ENCODE data around the gene ZNF576.

Gene ZNF576

DNA sequence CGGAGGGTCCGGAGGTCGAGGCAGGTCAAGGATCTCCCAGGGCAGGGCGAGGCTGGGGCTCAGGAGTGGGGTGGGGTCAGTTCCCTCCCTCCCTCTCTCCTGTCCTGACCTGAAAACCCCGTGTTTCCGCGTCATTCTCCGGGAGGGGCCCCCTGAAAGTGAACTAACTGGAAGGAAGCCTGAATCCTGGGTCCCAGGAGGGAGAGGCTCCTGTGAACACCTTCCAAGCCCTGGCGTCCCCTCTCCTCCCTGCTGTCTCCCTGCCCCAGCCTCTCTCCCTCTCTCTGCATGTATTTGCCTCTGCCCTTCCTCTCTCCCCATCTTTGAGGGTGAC, 44.0 kb downstream of the ZNF576 start:
- Histone ChIP-seq H3K9ac (ENCODE audit: low read depth, low read length, poor library complexity) (peak overlapping the region; percentile 92), H2BK5ac (ENCODE audit: low read length) (peak overlapping the region; percentile 78), H3K27ac (replicated peaks; ENCODE audit: low read length) (no peak overlapping the region), H3K4me3 (ENCODE audit: low read length in 2 of 2) (peak overlapping the region; percentile 89 to 99), H3K23ac (ENCODE audit: low read depth, low read length, poor library complexity) (peak overlapping the region; percentile 96), H2BK120ac (ENCODE audit: low read depth, low read length) (peak overlapping the region; percentile 98), H4K8ac (ENCODE audit: low read depth, low read length) (no peak overlapping the region), H2BK12ac (ENCODE audit: low read length) (peak overlapping the region; percentile 63), H2BK15ac (ENCODE audit: low read length) (peak overlapping the region; percentile 96), H3K18ac (ENCODE audit: low read length) (peak overlapping the region; percentile 99), H3K36me3 (replicated peaks in 1 of 2; ENCODE audit: control insufficient read depth in 2 of 2, insufficient read depth in 2 of 2, low read length in 2 of 2) (peaks cover 0 to 13% of the 10 kb centered on the region in 2 donors), H3K4me2 (ENCODE audit: insufficient read depth, low read length, poor library complexity, severe bottlenecking) (peak overlapping the region; percentile 95), H3K4ac (ENCODE audit: low read length) (peak overlapping the region; percentile 80), H2AK5ac (ENCODE audit: low read depth, low read length) (peak overlapping the region; percentile 99), H4K91ac (ENCODE audit: low read depth, low read length, poor library complexity) (no peak overlapping the region), H3K27me3 (ENCODE audit: control insufficient read depth in 3 of 3, insufficient read depth in 3 of 3, low read depth in 1 of 3, low read length in 3 of 3) (peaks cover 0 to 9% (median 2%) of the 10 kb centered on the region in 3 experiments), H3K79me1 (ENCODE audit: low read depth, low read length) (peaks cover 9% of the 10 kb centered on the region), H3K9me3 (replicated peaks in 1 of 2; ENCODE audit: control insufficient read depth in 2 of 2, insufficient read depth in 1 of 2, low read depth in 1 of 2, low read length in 2 of 2) (no peaks in the 10 kb centered on the region), H2AFZ (ENCODE audit: low read length) (peak overlapping the region; percentile 88), H3K14ac (ENCODE audit: low read length) (peak overlapping the region; percentile 96), H3K4me1 (ENCODE audit: control insufficient read depth in 2 of 2, insufficient read depth in 1 of 2, low read depth in 1 of 2, low read length in 2 of 2) (peaks cover 25 to 31% of the 10 kb centered on the region in 2 donors)
- no peak for DNase-seq (ENCODE audit: low spot score)
- no CpG with 5 or more reads among the region's 9 CpGs for WGBS, 2 donors (ENCODE audit: extremely low coverage in 2 of 2, insufficient read length in 2 of 2, insufficient replicate concordance in 1 of 2)

DNA sequence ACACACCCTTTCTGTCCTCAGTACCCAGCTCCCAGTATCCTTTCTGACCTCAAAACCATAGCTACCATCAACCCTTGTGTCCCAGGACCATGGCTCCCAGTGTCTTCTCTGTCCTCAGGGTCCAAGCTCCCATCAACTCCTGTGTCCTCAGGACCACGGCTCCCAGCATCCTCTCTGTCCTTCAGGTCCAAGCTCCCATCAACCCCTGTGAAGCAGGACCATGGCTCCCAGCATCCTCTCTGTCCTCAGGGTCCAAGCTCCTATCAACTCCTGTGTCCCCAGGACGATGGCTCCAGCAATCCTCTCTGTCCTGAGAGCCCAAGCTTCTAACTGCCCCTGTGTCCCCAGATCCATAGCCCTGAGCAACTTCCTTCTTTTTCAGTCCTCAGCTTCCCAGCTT, 44.9 kb downstream of the ZNF576 start:
- H2BK15ac ChIP-seq (ENCODE audit: low read length), result no peak overlapping the region
- H3K9me3 ChIP-seq (replicated peaks in 1 of 2; ENCODE audit: control insufficient read depth in 2 of 2, insufficient read depth in 1 of 2, low read depth in 1 of 2, low read length in 2 of 2), result peaks cover 2 to 6% of the 10 kb centered on the region in 2 donors
- H2BK5ac ChIP-seq (ENCODE audit: low read length), result no peak overlapping the region
- no peak overlapping the region for H3K9ac ChIP-seq (ENCODE audit: low read depth, low read length, poor library complexity)
- no peak overlapping the region for H4K91ac ChIP-seq (ENCODE audit: low read depth, low read length, poor library complexity)
- no peak overlapping the region for H2AK5ac ChIP-seq (ENCODE audit: low read depth, low read length)
- H2AFZ ChIP-seq (ENCODE audit: low read length), result no peak overlapping the region
- H3K27me3 ChIP-seq (ENCODE audit: control insufficient read depth in 3 of 3, insufficient read depth in 3 of 3, low read depth in 1 of 3, low read length in 3 of 3), result peaks cover 0 to 9% (median 2%) of the 10 kb centered on the region in 3 experiments
- no peak overlapping the region for H3K27ac ChIP-seq (replicated peaks; ENCODE audit: low read length)
- no peak overlapping the region for H3K18ac ChIP-seq (ENCODE audit: low read length)
- H3K4me2 ChIP-seq (ENCODE audit: insufficient read depth, low read length, poor library complexity, severe bottlenecking), result no peak overlapping the region
- peaks cover 18 to 24% of the 10 kb centered on the region in 2 donors for H3K4me1 ChIP-seq (ENCODE audit: control insufficient read depth in 2 of 2, insufficient read depth in 1 of 2, low read depth in 1 of 2, low read length in 2 of 2)
- no CpG with 5 or more reads among the region's 2 CpGs for WGBS, 2 donors (ENCODE audit: extremely low coverage in 2 of 2, insufficient read length in 2 of 2, insufficient replicate concordance in 1 of 2)
- H3K23ac ChIP-seq (ENCODE audit: low read depth, low read length, poor library complexity), result no peak overlapping the region
- no peak overlapping the region for H3K4me3 ChIP-seq (ENCODE audit: low read length in 2 of 2)
- no peak for DNase-seq (ENCODE audit: low spot score)
- H2BK120ac ChIP-seq (ENCODE audit: low read depth, low read length), result no peak overlapping the region
- no peak overlapping the region for H3K4ac ChIP-seq (ENCODE audit: low read length)
- peaks cover 0 to 13% of the 10 kb centered on the region in 2 donors for H3K36me3 ChIP-seq (replicated peaks in 1 of 2; ENCODE audit: control insufficient read depth in 2 of 2, insufficient read depth in 2 of 2, low read length in 2 of 2)
- peaks cover 9% of the 10 kb centered on the region for H3K79me1 ChIP-seq (ENCODE audit: low read depth, low read length)
- no peak overlapping the region for H3K14ac ChIP-seq (ENCODE audit: low read length)
- H2BK12ac ChIP-seq (ENCODE audit: low read length), result no peak overlapping the region
- H4K8ac ChIP-seq (ENCODE audit: low read depth, low read length), result no peak overlapping the region

DNA sequence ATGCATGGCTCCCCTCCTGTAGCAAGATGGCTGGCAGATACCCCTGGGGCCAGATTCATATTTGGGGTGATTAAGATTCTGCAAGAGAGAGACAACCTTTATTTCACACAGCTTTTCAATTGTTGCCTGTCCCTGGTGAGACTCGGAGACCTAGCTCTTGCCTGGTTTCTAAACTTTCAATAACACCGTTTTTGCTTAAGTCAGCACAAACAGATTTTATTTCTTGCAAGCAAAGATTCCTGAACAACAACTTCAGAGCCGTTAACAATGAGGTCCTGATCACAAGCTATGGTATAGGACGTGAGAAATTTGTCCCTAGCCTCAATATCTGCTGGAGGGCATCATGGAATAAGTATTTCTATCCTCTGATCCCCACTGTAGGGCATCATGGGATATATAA, 46.1 kb downstream of the ZNF576 start:
- H3K23ac ChIP-seq (ENCODE audit: low read depth, low read length, poor library complexity), result no peak overlapping the region
- peaks cover 14 to 16% of the 10 kb centered on the region in 2 donors for H3K4me1 ChIP-seq (ENCODE audit: control insufficient read depth in 2 of 2, insufficient read depth in 1 of 2, low read depth in 1 of 2, low read length in 2 of 2)
- peaks cover 6 to 8% of the 10 kb centered on the region in 2 donors for H3K9me3 ChIP-seq (replicated peaks in 1 of 2; ENCODE audit: control insufficient read depth in 2 of 2, insufficient read depth in 1 of 2, low read depth in 1 of 2, low read length in 2 of 2)
- H3K79me1 ChIP-seq (ENCODE audit: low read depth, low read length), result peaks cover 9% of the 10 kb centered on the region
- no peak overlapping the region for H2AFZ ChIP-seq (ENCODE audit: low read length)
- no peak overlapping the region for H3K4me3 ChIP-seq (ENCODE audit: low read length in 2 of 2)
- H2BK120ac ChIP-seq (ENCODE audit: low read depth, low read length), result no peak overlapping the region
- DNase-seq (ENCODE audit: low spot score), result no peak
- H3K27ac ChIP-seq (replicated peaks; ENCODE audit: low read length), result no peak overlapping the region
- H4K8ac ChIP-seq (ENCODE audit: low read depth, low read length), result no peak overlapping the region
- no peak overlapping the region for H3K4me2 ChIP-seq (ENCODE audit: insufficient read depth, low read length, poor library complexity, severe bottlenecking)
- no peak overlapping the region for H3K4ac ChIP-seq (ENCODE audit: low read length)
- no peak overlapping the region for H2BK12ac ChIP-seq (ENCODE audit: low read length)
- peaks cover 0 to 9% of the 10 kb centered on the region in 2 donors for H3K36me3 ChIP-seq (replicated peaks in 1 of 2; ENCODE audit: control insufficient read depth in 2 of 2, insufficient read depth in 2 of 2, low read length in 2 of 2)
- no peak overlapping the region for H3K14ac ChIP-seq (ENCODE audit: low read length)
- no peak overlapping the region for H2BK5ac ChIP-seq (ENCODE audit: low read length)
- no peak overlapping the region for H3K18ac ChIP-seq (ENCODE audit: low read length)
- no peak overlapping the region for H4K91ac ChIP-seq (ENCODE audit: low read depth, low read length, poor library complexity)
- no peak overlapping the region for H2BK15ac ChIP-seq (ENCODE audit: low read length)
- WGBS, 2 donors (ENCODE audit: extremely low coverage in 2 of 2, insufficient read length in 2 of 2, insufficient replicate concordance in 1 of 2), result no CpG with 5 or more reads among the region's 4 CpGs
- peaks cover 0 to 9% (median 2%) of the 10 kb centered on the region in 3 experiments for H3K27me3 ChIP-seq (ENCODE audit: control insufficient read depth in 3 of 3, insufficient read depth in 3 of 3, low read depth in 1 of 3, low read length in 3 of 3)
- no peak overlapping the region for H2AK5ac ChIP-seq (ENCODE audit: low read depth, low read length)
- H3K9ac ChIP-seq (ENCODE audit: low read depth, low read length, poor library complexity), result no peak overlapping the region

DNA sequence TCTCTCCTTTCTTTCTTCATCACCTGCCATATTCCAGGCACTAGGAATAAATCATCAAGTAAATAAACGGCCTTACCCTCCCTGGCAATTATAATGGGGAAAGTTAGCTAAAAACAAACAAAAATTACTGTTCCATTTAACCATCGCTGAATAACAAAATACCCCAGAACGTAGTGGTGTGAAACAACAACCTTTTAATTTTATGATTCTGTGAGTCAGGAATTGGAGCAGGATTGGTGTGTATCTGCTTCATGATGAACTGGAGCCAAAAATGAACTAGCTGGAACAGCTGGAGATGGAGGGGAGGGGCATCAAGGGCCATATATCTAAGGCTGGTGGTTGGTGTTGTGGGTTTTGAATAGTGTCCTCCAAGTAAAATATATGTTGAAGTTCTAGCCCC, 46.9 kb downstream of the ZNF576 start:
- Histone ChIP-seq H3K79me1 (ENCODE audit: low read depth, low read length) (peaks cover 5% of the 10 kb centered on the region), H2BK5ac (ENCODE audit: low read length) (no peak overlapping the region), H3K4ac (ENCODE audit: low read length) (no peak overlapping the region), H2AFZ (ENCODE audit: low read length) (no peak overlapping the region), H3K9ac (ENCODE audit: low read depth, low read length, poor library complexity) (no peak overlapping the region), H2BK12ac (ENCODE audit: low read length) (no peak overlapping the region), H3K27ac (replicated peaks; ENCODE audit: low read length) (no peak overlapping the region), H3K4me3 (ENCODE audit: low read length in 2 of 2) (no peak overlapping the region), H3K4me2 (ENCODE audit: insufficient read depth, low read length, poor library complexity, severe bottlenecking) (no peak overlapping the region), H2BK120ac (ENCODE audit: low read depth, low read length) (no peak overlapping the region), H2BK15ac (ENCODE audit: low read length) (no peak overlapping the region), H4K8ac (ENCODE audit: low read depth, low read length) (no peak overlapping the region), H2AK5ac (ENCODE audit: low read depth, low read length) (no peak overlapping the region), H4K91ac (ENCODE audit: low read depth, low read length, poor library complexity) (no peak overlapping the region), H3K18ac (ENCODE audit: low read length) (no peak overlapping the region), H3K27me3 (ENCODE audit: control insufficient read depth in 3 of 3, insufficient read depth in 3 of 3, low read depth in 1 of 3, low read length in 3 of 3) (peaks cover 0 to 9% (median 2%) of the 10 kb centered on the region in 3 experiments), H3K9me3 (replicated peaks in 1 of 2; ENCODE audit: control insufficient read depth in 2 of 2, insufficient read depth in 1 of 2, low read depth in 1 of 2, low read length in 2 of 2) (peaks cover 6 to 8% of the 10 kb centered on the region in 2 donors), H3K36me3 (replicated peaks in 1 of 2; ENCODE audit: control insufficient read depth in 2 of 2, insufficient read depth in 2 of 2, low read length in 2 of 2) (peaks cover 0 to 2% of the 10 kb centered on the region in 2 donors), H3K14ac (ENCODE audit: low read length) (no peak overlapping the region), H3K23ac (ENCODE audit: low read depth, low read length, poor library complexity) (no peak overlapping the region), H3K4me1 (ENCODE audit: control insufficient read depth in 2 of 2, insufficient read depth in 1 of 2, low read depth in 1 of 2, low read length in 2 of 2) (peaks cover 10 to 11% of the 10 kb centered on the region in 2 donors)
- no peak for DNase-seq (ENCODE audit: low spot score)
- no CpG with 5 or more reads among the region's 3 CpGs for WGBS, 2 donors (ENCODE audit: extremely low coverage in 2 of 2, insufficient read length in 2 of 2, insufficient replicate concordance in 1 of 2)
